ENCODE data around the gene RASIP1. TPM values are rescaled to one million over a fixed set of nuclear protein-coding genes. Genes with fewer than 3 reads are reported as not detected.

The RASIP1 gene
- total RNA-seq, 1 experiment from 2014 or later: 0.51 TPM

GRCh38 chr19:48724796-48725753 lies 15.3 kb downstream of the RASIP1 start:
- Histone ChIP-seq H3K79me2 (ENCODE audit: low read length) (no peaks in the 10 kb centered on the region), H3K4me1 (ENCODE audit: insufficient read depth, low read length) (no peaks in the 10 kb centered on the region), H3K27me3 (ENCODE audit: low read length) (no peaks in the 10 kb centered on the region), H4K20me1 (ENCODE audit: low read length) (no peaks in the 10 kb centered on the region), H2AFZ (ENCODE audit: low read length) (0 out of 2 replicates have a peak overlapping the region, but pooled peaks have one; percentile 25), H3K36me3 (ENCODE audit: low read depth, low read length) (no peaks in the 10 kb centered on the region), H3K4me3 (ENCODE audit: low read length) (no peak overlapping the region), H3K4me2 (ENCODE audit: low read length) (no peak overlapping the region), H3K9me2 (replicated peaks; ENCODE audit: low read length) (no peaks in the 10 kb centered on the region), H3K9me3 (ENCODE audit: low read length) (no peaks in the 10 kb centered on the region), H3F3A (ENCODE audit: low read length, unreplicated experiment) (no peaks in the 10 kb centered on the region), H3K27ac (ENCODE audit: low read length) (peak overlapping the region; percentile 36; the same call in 1 of the 2 replicates), H3K9ac (ENCODE audit: low read length) (no peak overlapping the region)
- no peak for TF ChIP-seq CTCF (conservative IDR thresholded peaks at IDR 0.05; ENCODE audit: low read depth, low read length)
- TF ChIP-seq EZH2phosphoT487 (IDR thresholded peaks at IDR 0.05; ENCODE audit: borderline replicate concordance, low read length): no peak
- no peak for TF ChIP-seq EZH2 (IDR thresholded peaks at IDR 0.05; ENCODE audit: low read length, unreplicated experiment)
- intact Hi-C loops (cut with micrococcal nuclease): no loop called here
- ATAC-seq (no peak), DNase-seq (peak; percentile 50)
- CTCF ChIA-PET: no interaction called here
- no TSS peak for BruUV-seq (replicated peaks)
- POLR2A ChIA-PET (ENCODE audit: unreplicated experiment): no interaction called here

DNA sequence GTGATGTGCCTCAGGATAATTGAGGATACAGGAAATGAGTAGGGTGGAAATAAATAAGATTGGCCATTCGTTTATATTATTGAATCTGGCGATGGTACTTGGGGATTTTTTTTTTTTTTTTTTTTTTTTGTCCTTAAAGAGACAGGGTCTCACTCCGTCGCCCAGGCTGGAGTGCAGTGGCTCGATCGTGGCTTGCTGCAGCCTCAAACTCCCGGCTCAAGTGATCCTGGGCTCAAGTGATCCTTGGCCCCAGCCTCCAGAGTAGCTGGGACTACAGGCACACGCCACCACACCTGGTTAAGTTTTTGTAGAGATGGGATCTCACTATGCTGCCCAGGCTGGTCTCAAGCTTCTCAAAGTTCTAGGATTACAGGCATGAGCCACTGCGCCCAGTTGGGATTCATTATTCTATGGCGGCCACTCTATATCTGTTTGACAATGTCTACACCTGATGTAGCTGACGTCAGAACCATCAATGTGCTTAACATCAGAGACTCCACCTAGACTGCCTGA lies 18.2 kb downstream of the RASIP1 start:
- no peak for ATAC-seq
- TF ChIP-seq CTCF (conservative IDR thresholded peaks at IDR 0.05; ENCODE audit: low read depth, low read length) (no peak), EZH2phosphoT487 (IDR thresholded peaks at IDR 0.05; ENCODE audit: borderline replicate concordance, low read length) (no peak), EZH2 (IDR thresholded peaks at IDR 0.05; ENCODE audit: low read length, unreplicated experiment) (no peak)
- no peak overlapping the region for H3K27ac ChIP-seq (ENCODE audit: low read length)
- no peaks in the 10 kb centered on the region for H3K9me3 ChIP-seq (ENCODE audit: low read length)
- no peaks in the 10 kb centered on the region for H3K4me1 ChIP-seq (ENCODE audit: insufficient read depth, low read length)
- BruUV-seq (replicated peaks): no TSS peak
- H3K27me3 ChIP-seq (ENCODE audit: low read length): no peaks in the 10 kb centered on the region
- H3K9ac ChIP-seq (ENCODE audit: low read length): no peak overlapping the region
- ChIA-PET CTCF (no interaction called here), POLR2A (ENCODE audit: unreplicated experiment) (no interaction called here)
- no peak for DNase-seq
- H3K4me3 ChIP-seq (ENCODE audit: low read length): no peak overlapping the region
- no peaks in the 10 kb centered on the region for H3K9me2 ChIP-seq (replicated peaks; ENCODE audit: low read length)
- H3K4me2 ChIP-seq (ENCODE audit: low read length): no peak overlapping the region
- H4K20me1 ChIP-seq (ENCODE audit: low read length): no peaks in the 10 kb centered on the region
- intact Hi-C loops (cut with micrococcal nuclease): no loop called here
- H3K79me2 ChIP-seq (ENCODE audit: low read length): no peaks in the 10 kb centered on the region
- H2AFZ ChIP-seq (ENCODE audit: low read length): no peak overlapping the region
- no peaks in the 10 kb centered on the region for H3K36me3 ChIP-seq (ENCODE audit: low read depth, low read length)
- H3F3A ChIP-seq (ENCODE audit: low read length, unreplicated experiment): no peaks in the 10 kb centered on the region

All from PC-3 (cell line).